Liver (tissue), 9 donors: ENCODE results near the gene GAPDH. TPM values are rescaled to one million over a fixed set of nuclear protein-coding genes. Genes with fewer than 3 reads are reported as not detected.
A peak's percentile ranks its signal among the peaks of the same experiment; 100 is the strongest.
"Not testable (repeated sequence)": the region's sequence is repeated elsewhere in the genome, so short reads cannot be mapped to it uniquely, and the experiment has no call there.

Experiments
- DNase-seq: peaks from one replicate; pipeline ENCODE4 v3.0.0-alpha.2; 2017; ENCODE audit warnings: low spot score
- H3K27ac ChIP-seq, 2 donors: one replicate each; pipeline ENCODE4 v1.7.0; 2013; ENCODE audit warnings: inconsistent platforms in 2 of 2, low read length in 2 of 2, control low read depth in 1 of 2, low read depth in 1 of 2, mild to moderate bottlenecking in 1 of 2
- H3K27me3 ChIP-seq, 4 donors: one replicate each; pipeline versions ENCODE4 v1.6.1 to v1.7.0; 2013; ENCODE audit warnings: low read length in 3 of 4, inconsistent platforms in 1 of 4, mild to moderate bottlenecking in 1 of 4, moderate library complexity in 1 of 4; ENCODE audit not compliant: control insufficient read depth in 4 of 4, insufficient read depth in 4 of 4
- H3K36me3 ChIP-seq, 4 donors: one replicate each; pipeline versions ENCODE4 v1.6.1 to v1.7.0; 2013; ENCODE audit warnings: low read length in 3 of 4, mild to moderate bottlenecking in 3 of 4, low read depth in 1 of 4, moderate library complexity in 1 of 4; ENCODE audit not compliant: control insufficient read depth in 4 of 4, insufficient read depth in 3 of 4
- H3K4me1 ChIP-seq, 4 donors: one replicate each; pipeline versions ENCODE4 v1.6.1 to v1.7.0; 2013; ENCODE audit warnings: low read length in 3 of 4, mild to moderate bottlenecking in 3 of 4, moderate library complexity in 1 of 4; ENCODE audit not compliant: control insufficient read depth in 4 of 4, insufficient read depth in 4 of 4
- H3K4me3 ChIP-seq, 3 donors: one replicate each; pipeline versions ENCODE4 v1.6.1 to v1.7.0; 2013; ENCODE audit warnings: low read length in 3 of 3, control low read depth in 1 of 3, low read depth in 1 of 3, mild to moderate bottlenecking in 1 of 3
- H3K9ac ChIP-seq, 2 donors: one replicate each; pipeline ENCODE4 v1.7.0; 2013; ENCODE audit warnings: low read length in 2 of 2, mild to moderate bottlenecking in 2 of 2, moderate library complexity in 2 of 2, control low read depth in 1 of 2, low read depth in 1 of 2
- H3K9me3 ChIP-seq, 4 donors: one replicate each; pipeline versions ENCODE4 v1.6.1 to v1.7.0; 2013; ENCODE audit warnings: low read length in 3 of 4; ENCODE audit not compliant: control insufficient read depth in 4 of 4
- ATF3 ChIP-seq: IDR thresholded peaks from 2 replicates; pipeline ENCODE4 v1.6.1; 2016; ENCODE audit warnings: antibody characterized with exemption
- CTCF ChIP-seq: fragments of 150-350 bp; IDR thresholded peaks from 2 replicates; pipeline ENCODE4 v1.5.1; 2017; ENCODE audit warnings: improper control_type of control experiment, low read depth, low read length; ENCODE audit not compliant: missing input control
- EGR1 ChIP-seq, 2 donors: IDR thresholded peaks; 2 replicates each; pipeline ENCODE4 v1.6.1; 2016 to 2018; ENCODE audit warnings: antibody characterized with exemption in 2 of 2, low read depth in 2 of 2
- FOXA1 ChIP-seq: IDR thresholded peaks from 2 replicates; pipeline ENCODE4 v1.6.1; 2016; ENCODE audit warnings: antibody characterized with exemption
- FOXA2 ChIP-seq: IDR thresholded peaks from 2 replicates; pipeline ENCODE4 v1.6.1; 2016; ENCODE audit warnings: antibody characterized with exemption
- GABPA ChIP-seq, 2 donors: IDR thresholded peaks in 1 of 2; conservative IDR thresholded peaks in 1 of 2; 2 replicates each; pipeline ENCODE4 v1.6.1; 2016; ENCODE audit warnings: antibody characterized with exemption in 2 of 2, mild to moderate bottlenecking in 1 of 2, moderate library complexity in 1 of 2
- HNF4A ChIP-seq, 2 donors: conservative IDR thresholded peaks; 2 replicates each; pipeline ENCODE4 v1.6.1; 2016; ENCODE audit warnings: antibody characterized with exemption in 2 of 2, mild to moderate bottlenecking in 2 of 2
- HNF4G ChIP-seq: IDR thresholded peaks from 2 replicates; pipeline ENCODE4 v1.6.1; 2016; ENCODE audit warnings: antibody characterized with exemption
- NR2F2 ChIP-seq: IDR thresholded peaks from 2 replicates; pipeline ENCODE4 v1.6.1; 2016; ENCODE audit warnings: antibody characterized with exemption
- RAD21 ChIP-seq, 2 donors: IDR thresholded peaks; 2 replicates each; pipeline ENCODE4 v1.6.1; 2016; ENCODE audit warnings: antibody characterized with exemption in 2 of 2, mild to moderate bottlenecking in 2 of 2
- REST ChIP-seq: IDR thresholded peaks from 2 replicates; pipeline ENCODE4 v1.6.1; 2016; ENCODE audit warnings: antibody characterized with exemption, mild to moderate bottlenecking
- RXRA ChIP-seq, 2 donors: IDR thresholded peaks; 2 replicates each; pipeline ENCODE4 v1.6.1; 2017 to 2018; ENCODE audit warnings: antibody characterized with exemption in 2 of 2, mild to moderate bottlenecking in 1 of 2
- TAF1 ChIP-seq: conservative IDR thresholded peaks from 2 replicates; pipeline ENCODE4 v1.6.1; 2016; ENCODE audit warnings: antibody characterized with exemption, mild to moderate bottlenecking
- YY1 ChIP-seq: IDR thresholded peaks from 2 replicates; pipeline ENCODE4 v1.6.1; 2016; ENCODE audit warnings: antibody characterized with exemption, mild to moderate bottlenecking
- ZBTB33 ChIP-seq: IDR thresholded peaks from 2 replicates; pipeline ENCODE4 v1.6.1; 2016; ENCODE audit warnings: antibody characterized with exemption
- WGBS: extraction: QIAGEN DNeasy Blood & Tissue Kit; methylation state at CpG from one replicate; pipeline ENCODE4 v1.1.7; 2013; 5-methylcytosine and 5-hydroxymethylcytosine counted together
- polyA plus RNA-seq, 2 donors: library from polyadenylated mRNA; stranded (reverse) in 1 of 2; unstranded in 1 of 2; fragments of 200-250 nt in 1 of 2; fragments of >200 nt in 1 of 2; fragmentation: Nextera tagmentation in 1 of 2; extraction: Ambion mirVana in 1 of 2; gene quantifications; one replicate each; pipeline versions ENCODE4 v1.2.1 to v1.2.3, GENCODE V29; 2013 to 2015
- total RNA-seq, 2 donors: library from RNA; depleted of rRNA; stranded (reverse); fragments of >200 nt; gene quantifications; one replicate each; pipeline ENCODE4 v1.2.3, GENCODE V29; 2014
- donor health status: healthy.
- donor health status: healthy.
- donor health status: healthy.
- donor health status: healthy.
- donor health status: healthy.

GAPDH gene
- total and polyA plus RNA-seq, 4 donors: 1,234 to 2,082 (median 1,344) TPM

- TF ChIP-seq NR2F2 (no peak), HNF4A (conservative IDR thresholded peaks at IDR 0.05) (no peak), ZBTB33 (no peak), EGR1 (IDR thresholded peaks at IDR 0.05; ENCODE audit: low read depth in 2 of 2) (no peak), FOXA2 (no peak), GABPA (IDR thresholded peaks at IDR 0.05 in 1 of 2, conservative IDR thresholded peaks at IDR 0.05 in 1 of 2) (no peak), HNF4G (no peak), REST (no peak), FOXA1 (no peak), YY1 (no peak), RXRA (IDR thresholded peaks at IDR 0.05) (no peak), ATF3 (no peak), TAF1 (no peak), CTCF (no peak), RAD21 (IDR thresholded peaks at IDR 0.05) (no peak)
- peak overlapping the region; percentile 14 to 44 for H3K27ac ChIP-seq
Measured at GRCh38 chr12:6555018-6555691, 20.8 kb downstream of the GAPDH start.

GRCh38 chr12:6556496-6556817, 22.1 kb downstream of the GAPDH start:
- H3K9ac ChIP-seq, H3K4me3 ChIP-seq, DNase-seq, H3K9me3 ChIP-seq, H3K27me3 ChIP-seq, H3K27ac ChIP-seq: not testable (repeated sequence)
- Histone ChIP-seq H3K4me1 (peaks cover 0 to 41% (median 31%) of the 10 kb centered on the region in 4 donors), H3K36me3 (peaks cover 11 to 28% (median 17%) of the 10 kb centered on the region in 4 donors)
- WGBS: 89% methylated on average over 7 of the region's 7 CpGs

More at GRCh38 chr12:6555018-6555691, 20.8 kb downstream of the GAPDH start:
- H3K4me3 ChIP-seq: peak overlapping the region; percentile 75 to 95 (median 84)
- H3K4me1 ChIP-seq: peaks cover 0 to 41% (median 31%) of the 10 kb centered on the region in 4 donors
- 8% methylated on average over 61 of the region's 61 CpGs for WGBS
- H3K9me3 ChIP-seq: no peaks in the 10 kb centered on the region
- DNase-seq: no peak
- H3K27me3 ChIP-seq: no peaks in the 10 kb centered on the region
- H3K9ac ChIP-seq: peak overlapping the region; percentile 20 to 66
- H3K36me3 ChIP-seq: peaks cover 8 to 15% (median 9%) of the 10 kb centered on the region in 4 donors
